HG02885 (cell line): ENCODE results near the gene SLC9A5.

ENCODE experiments used
- ATAC-seq: cut with Tn5 transposase; IDR thresholded peaks from one replicate; pipeline ENCODE4 v1.9.1; 2021; ENCODE audit warnings: mild to moderate bottlenecking; ENCODE audit not compliant: unreplicated experiment, poor library complexity

The SLC9A5 gene

DNA sequence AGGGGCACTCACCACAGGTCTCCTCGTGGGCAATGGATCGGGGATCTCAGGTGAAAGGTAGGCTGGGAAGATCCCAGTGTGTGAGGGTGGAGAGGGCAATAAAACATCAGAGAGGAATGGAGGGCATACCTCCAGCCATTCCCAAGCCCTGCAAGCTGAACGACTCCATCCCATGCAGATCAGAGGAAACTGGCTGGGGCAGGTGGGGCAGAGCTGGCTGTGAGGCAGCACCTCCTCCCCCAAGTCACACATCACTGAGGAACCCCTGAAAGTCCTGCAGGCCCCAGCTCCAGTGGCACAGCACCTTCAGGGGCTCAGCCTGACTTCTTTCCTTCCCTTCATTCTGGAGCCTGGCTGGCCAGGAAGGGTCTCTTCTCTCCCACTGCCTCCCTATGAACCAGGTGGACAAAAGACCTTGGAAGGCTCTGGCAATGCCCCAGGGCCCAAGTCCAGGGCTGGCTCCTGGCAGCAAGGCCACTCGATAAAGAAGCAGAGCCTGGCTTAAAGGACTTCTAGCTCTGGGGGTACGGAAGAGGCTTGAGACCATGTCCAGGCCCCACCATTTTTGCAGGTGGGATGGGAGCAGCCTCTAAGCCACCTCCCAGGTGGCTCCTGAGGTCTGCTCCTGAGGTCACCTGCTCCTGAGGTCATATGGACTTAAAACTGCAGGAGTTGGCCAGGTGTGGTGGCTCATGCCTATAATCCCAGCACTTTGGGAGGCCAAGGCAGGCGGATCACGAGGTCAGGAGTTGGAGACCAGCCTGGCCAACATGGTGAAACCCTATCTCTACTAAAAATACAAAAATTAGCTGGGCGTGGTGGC lies 35.4 kb upstream of the SLC9A5 start:
- ATAC-seq = no peak

DNA sequence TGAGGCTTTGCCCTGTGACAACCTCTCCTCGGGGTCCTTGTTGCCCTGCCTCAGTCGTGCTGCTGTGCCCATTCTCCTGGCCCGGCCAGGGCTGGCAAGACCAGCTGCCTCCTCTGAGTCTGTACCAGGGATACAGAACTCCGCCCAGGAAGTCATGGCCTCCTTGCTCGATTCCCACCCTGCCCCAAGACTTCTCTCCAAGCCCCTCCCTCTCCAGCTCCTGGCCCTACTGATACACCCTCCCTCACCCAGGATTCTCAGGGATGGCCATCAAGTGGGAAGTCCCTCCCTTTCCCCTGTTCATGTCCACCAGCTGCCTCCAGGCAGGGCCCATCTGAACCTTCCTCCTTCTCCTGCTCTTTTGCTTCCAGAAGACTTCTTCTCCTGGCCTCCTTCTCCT lies 33.1 kb upstream of the SLC9A5 start:
- ATAC-seq = no peak

DNA sequence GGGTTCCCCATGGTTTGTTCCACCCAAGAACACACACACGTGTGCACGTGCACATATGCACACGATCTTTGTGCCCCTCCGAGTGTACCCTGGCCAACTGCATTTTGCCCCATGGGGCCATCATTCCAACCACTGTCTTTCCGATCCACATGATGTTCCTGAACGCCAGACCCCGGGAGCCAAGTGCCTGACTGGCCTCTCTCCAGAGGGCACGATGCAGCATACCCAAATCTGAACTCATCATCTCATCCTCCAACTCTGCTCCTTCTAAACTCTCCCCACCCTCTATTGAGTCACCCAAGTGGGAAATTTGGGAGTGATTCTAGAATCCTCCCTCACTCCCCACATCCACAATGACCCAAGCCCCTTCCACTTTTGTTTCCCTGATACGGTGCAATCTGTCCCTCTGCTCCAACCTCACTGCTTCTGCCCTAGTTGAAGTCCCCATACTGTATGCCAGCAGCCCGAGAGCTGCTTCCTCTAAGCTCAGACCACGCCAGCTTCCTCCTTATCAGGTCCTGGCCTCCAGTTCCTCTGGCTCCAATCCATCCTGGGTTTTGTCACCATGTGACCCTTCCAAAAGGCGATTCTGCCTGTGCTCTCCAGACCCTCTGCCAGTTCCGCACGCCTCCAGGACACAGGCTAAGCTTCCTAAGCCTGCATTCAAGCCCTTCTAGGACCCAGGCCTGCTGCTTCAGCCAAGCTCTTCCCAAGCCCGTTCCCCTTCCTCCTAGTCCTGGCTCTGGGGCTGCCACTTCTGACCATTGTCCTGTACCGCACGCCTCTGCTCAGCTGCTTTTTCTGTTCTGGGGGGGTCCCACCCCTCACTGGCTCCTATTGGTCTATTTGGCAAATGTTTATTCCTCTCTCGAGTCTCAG lies 31.9 kb upstream of the SLC9A5 start:
- no peak for ATAC-seq

DNA sequence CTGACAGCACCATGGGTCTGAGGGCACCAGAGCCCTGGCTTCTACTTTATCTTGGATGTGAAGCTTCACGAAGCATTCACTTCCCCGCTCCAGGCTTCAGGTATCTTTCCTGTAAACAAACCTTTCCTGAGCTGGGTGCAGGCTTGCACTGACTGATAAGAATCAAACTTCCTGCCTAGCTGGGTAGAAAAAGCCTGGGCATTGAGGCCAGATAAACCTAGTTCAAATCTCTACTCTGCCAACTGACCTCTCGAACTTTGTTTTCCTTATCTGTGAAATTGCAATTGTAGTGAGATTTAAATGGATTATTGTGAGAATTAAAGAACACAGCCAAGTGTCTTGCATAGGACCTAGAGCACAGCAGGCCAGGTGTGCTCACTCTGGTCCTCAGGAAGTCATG lies 24.8 kb upstream of the SLC9A5 start:
- no peak for ATAC-seq

DNA sequence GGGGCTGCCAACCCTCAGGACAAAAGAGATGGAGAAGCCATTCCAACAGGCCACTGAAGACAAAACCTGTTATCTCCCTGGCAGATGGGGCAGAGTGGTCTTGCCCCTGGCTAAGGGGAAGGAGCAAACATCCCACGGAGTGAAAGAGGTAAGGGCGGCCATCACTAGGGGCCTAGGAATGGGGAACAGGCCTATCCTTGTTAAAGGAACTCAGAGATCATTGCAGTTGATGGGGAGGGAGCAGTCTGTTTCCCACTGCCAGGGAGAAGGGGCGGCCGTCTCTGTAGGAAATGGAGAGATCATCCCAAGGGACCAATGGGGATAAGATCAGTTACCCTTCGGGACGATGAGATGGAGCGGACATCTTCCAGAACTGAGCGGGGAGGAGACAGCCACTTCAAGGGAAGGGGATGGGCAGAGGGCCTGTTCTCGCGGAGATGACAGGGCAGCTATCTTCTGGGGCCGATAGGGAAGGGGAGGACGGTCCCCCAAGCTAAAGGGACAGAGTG lies 22.4 kb upstream of the SLC9A5 start:
- no peak for ATAC-seq

DNA sequence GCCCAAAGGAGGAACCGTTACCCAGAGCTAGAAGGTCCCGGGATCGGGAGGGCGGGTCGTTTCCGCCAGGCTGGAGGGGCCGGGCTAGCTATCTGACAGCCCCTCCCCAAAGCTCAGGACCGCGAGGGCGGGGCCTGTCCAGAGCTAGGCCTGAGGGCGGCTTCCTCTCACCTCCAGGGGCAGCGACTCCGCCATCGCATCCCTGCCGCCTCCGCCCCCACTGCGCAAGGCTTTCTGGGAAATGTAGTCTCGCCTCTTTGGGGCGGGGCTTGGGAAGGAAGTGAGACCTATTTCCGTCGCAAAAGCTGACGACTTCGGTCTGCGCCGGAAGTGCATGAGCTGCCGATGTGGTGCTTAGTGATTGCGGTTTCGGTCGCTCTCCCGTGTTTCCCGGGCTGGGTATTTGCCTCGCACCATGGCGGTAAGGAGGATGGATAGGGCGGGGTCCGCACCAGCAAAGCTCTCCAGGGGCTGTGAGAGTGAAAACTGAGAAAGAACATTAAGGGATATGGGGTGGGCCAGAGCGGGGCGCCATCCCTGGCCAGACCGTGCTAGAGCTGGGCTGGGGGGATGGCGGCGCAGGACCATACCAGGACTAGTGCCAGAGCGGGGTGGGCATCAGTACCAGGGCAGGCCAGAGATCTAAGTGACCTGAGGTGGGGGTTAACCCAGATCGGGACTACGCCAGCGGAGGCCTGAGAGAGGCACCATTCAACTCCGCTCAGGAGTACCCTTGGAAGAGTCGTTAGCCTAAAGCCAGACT lies 21.8 kb upstream of the SLC9A5 start, which contains the start of gene TMEM208:
Gene TMEM208 (plus strand): TSS at position 327 of the 763 bp plus-strand sequence. CDS start 89 bp downstream, at position 416.
- ATAC-seq = peak; percentile 95

DNA sequence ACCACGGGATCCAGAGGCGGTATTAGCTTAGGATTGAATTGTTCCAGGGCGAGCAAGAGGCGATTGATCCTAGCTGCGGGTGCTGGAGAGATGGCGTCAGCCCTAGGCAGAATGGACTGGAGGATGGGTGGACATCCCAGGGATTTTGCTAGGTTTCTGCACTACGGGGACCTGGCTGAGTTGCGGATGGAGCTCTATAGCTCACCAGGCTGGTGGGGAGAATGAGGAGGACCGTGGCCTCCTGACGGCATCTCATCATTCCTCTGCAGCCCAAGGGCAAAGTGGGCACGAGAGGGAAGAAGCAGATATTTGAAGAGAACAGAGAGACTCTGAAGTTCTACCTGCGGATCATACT lies 21.2 kb upstream of the SLC9A5 start:
- ATAC-seq = no peak

DNA sequence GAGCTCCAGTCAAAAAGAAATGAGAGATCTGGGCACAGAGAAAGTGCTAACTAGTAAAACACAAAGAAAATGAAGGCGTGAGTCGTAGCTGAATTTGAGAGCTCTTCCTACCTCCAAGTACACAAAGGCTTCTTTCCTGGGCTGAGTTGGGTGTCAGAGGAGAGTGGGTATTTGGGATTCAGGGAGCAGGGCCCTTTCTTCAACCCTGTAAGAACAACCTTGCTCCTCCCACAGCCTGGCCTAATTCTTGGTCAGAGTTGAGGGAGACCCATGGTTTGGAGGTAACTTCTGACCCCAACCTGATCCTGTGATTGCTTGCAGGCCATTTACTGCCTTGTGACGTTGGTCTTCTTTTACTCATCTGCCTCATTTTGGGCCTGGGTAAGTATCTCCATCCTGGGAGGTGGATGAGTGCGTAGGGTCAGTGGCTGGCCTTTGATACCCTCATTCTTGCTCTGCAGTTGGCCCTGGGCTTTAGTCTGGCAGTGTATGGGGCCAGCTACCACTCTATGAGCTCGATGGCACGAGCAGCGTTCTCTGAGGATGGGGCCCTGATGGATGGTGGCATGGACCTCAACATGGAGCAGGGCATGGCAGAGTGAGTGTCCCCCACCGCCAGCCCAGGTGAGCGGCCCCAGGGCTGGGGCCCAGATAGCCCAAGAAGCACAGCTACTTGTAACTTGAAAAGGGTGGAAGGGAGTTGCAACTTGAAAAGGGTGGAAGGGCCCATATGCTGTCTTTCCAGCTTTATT lies 20.6 kb upstream of the SLC9A5 start:
- ATAC-seq = no peak

DNA sequence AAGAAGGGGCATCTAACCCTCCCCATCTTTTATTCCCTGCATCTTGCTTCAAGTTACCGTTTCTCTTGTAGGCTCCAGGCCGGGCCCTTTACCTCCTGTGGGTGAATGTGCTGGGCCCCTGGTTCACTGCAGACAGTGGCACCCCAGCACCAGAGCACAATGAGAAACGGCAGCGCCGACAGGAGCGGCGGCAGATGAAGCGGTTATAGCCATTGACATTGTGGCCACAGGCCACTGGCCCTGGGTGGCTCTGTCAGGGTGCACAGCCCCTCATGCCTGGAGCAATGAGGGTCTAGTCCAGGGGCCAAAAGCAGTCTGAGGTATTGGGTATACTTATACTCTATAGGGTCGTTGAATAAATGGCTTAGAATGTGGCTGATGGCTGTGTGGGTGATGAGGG lies 19.9 kb upstream of the SLC9A5 start:
- ATAC-seq = no peak

DNA sequence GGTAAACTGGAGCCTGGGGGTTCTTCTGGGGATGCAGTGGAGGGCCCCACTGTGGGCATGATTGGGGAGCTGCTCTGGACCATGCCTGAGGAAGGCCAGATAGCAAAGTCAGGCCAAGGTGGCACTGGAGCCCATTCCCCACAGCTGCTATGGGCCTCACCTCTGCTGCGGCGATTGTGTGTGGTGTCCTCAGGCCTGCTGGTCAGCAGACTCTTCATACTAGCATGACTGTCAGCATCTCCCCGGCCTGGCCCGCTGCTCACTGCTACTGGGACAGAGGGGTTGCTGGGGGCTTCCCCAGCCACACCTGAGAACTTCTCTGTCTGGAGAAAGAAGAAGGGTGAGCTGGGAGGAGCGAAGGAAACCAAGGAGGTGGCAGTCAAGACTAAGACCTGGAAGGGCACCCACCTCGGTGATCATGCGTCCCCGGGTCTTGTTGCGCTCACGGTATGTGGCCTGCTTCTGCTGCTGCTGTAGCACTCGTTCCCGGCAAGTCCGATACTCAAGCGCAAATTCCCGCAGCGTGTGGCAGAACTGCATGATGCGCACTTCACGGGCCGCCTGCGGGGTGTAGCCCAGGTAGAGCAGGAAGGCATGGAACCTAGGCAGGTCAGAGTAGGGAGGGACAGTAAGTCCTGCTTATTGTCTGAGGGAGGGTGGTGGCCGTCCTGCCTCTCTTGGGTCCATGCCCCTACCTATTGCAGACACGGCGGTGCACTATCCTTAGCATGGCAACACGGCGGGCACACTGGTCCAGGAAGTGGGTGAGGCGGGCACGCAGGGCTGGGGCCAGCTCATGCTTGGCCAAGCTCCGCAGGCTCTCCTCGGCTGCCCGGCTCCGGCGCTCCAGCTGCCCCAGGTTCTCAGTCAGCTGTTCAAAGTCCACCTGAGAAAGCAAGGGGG lies 18.6 kb upstream of the SLC9A5 start:
- ATAC-seq = no peak

DNA sequence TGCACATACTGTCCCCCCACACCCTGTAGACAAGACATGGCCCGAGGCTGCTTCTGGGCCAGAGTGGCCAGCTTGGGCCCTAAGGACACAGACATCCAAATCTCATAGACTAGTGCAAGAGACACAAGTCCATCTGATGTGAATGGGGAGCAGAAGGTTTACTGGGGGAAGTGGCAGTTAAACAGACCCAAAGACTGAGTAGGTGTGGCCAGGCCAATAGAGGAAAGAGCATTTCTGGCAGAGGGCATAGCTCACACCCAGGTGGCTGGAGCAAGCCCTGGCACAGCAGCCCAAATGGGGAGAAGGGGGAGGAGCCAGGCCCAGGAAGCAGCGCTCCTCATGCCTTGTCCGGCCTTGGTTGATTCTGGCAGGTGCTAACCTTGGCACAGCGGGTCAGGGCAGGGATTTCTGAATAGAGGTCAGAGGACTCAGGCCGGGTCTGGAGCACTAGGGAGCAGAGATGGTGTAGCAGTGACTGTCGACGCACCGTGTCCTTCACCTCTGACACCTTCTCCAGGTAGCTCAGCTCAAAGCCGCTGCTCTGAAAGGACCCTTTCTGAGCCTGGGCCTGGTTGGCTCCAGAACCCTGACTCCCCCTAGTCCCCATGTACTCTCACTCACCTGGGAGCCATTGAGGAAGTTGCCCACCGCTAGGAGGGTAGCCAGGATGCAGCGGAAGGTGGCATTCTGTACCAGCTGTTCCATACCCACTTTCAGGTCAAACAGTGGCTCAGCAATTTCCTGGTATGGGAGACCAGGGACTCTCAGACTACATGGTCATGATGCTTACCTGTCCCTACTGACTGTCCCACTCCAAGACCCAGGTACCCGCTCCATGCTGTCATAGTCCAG lies 17.7 kb upstream of the SLC9A5 start:
- no peak for ATAC-seq

DNA sequence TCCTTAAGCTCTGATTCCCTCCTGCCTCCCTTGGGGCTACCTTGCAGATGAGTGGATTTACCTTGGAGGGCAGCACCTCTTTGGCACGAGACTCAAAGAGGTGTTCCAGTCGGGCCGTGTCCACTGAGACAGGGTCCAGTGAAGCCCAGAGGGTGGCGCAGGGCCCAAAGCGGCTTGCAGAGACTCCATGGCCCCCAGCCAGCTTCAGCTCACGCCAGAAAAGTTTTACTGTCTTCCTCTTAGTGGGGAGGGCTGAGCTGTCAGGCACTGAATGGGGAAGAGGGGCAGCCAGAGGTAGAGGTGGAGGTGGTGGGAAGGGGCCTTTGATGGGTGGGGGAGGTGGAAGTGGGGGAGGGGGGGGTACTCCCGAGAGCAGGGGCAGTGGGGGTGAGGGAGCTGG lies 15.2 kb upstream of the SLC9A5 start:
- ATAC-seq = no peak

DNA sequence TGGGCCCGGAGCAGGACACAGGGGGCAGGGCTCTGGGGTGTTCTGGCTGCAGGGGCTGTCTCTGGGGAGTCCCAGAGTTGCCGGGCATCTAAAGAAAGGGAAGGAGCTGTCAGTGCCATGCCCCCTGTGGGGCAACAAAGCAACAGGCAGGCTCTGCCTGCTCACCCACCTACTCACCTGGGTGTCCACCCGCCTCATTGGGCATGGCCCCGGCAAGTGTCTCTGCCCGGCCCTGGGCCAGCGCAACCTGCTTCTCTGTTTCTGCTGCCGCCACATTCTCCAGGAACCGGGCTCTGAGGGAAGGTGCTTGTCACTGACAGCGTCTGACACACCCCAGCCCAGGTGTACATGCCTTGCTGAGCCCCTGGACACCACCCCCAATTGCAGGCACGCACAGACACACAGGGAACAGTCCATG lies 14.6 kb upstream of the SLC9A5 start:
- ATAC-seq = no peak

DNA sequence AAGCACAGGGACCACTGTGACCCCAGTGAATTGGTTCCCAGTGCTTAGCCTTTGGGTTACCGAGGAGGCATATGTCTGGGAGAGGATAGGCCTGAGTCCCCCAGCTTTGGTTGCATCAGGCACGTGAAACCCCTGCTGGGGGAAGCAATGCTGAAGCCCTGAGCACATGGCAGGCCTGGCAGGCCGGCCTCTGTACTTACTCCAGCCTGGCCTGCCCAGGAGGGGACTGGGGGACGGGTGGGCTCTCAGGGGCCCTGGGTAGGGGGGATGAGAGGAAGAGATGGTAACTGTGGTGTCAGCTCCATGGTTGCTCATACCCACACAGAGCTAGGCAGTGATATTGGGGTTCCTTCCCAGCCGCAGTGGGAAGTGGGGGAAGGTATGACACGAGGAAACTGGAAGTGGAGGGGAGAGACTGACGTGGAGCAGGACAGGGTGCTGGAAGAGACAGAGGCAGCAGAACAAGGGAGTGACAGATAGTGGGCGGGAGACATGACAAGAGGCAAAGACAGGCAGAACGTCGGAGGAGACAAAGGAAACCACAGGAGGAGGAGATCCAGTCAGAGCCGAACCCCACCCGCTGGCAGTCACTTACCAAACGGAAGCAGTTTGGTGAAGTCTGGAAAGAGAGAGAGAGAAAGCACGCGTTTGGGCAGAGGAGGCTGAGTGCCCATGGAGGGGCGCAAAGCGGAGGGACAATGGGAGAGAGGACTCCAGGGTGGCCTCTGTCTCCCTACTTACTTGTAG lies 12.8 kb upstream of the SLC9A5 start:
- no peak for ATAC-seq

DNA sequence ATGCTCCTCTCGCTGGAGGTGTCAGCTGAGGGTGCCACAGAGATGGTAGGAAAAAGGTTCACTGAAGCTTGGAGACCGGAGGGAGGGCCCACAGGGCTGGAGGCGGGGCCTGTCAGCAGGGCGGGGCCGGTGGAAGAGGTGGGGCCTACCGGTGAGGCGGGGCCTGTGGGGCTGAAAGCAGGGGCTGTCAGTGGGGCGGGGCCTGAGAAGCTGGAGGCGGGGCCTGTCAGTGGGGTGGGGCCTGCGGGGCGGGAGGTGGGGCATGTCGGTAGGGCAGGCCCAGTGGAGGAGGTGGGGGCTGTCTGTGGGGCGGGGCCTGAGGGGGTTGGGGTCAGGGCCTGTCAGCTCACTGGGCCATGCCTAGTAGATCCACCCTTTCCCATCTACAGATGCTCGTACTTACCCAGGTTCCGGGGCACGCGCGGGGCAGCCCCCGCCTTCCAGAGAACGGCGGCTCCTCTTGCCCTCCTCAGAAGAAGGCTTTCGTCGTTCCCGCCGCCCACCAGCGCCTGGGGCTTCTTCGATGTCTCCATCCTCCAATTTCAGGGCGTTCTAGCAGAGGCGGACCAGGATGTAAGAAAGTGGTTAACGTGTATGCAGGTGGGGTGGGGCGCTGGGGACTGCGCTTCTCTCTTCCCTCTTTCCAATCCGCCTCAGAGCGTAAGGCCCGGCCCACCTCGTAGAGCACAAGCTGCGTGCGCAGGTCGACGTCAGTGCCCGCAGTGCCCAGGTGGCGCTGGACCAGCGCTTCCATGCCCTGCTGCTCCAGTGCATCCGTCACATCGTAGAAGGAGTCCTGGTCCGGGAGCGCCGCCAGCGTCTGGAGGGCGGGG lies 12.0 kb upstream of the SLC9A5 start:
- ATAC-seq = no peak
